HepG2 (cell line): ENCODE measurements around the gene ZNF83. TPM values are rescaled to one million over a fixed set of nuclear protein-coding genes. Genes with fewer than 3 reads are reported as not detected.

Source experiments
- ASH2L ChIP-seq: fragments of 300-600, 200-600 bp; sonication (generic); IDR thresholded peaks from 2 replicates; pipeline ENCODE4 v1.7.0; 2017; ENCODE audit warnings: low read depth, mild to moderate bottlenecking, moderate library complexity, mixed read lengths, low read length; ENCODE audit not compliant: insufficient read length
- CREBL2 ChIP-seq: sonication (generic); formaldehyde crosslinking; IDR thresholded peaks from 2 replicates; pipeline ENCODE4 v1.8.1; 2023; ENCODE audit warnings: missing genetic modification reagents, mild to moderate bottlenecking, borderline replicate concordance
- ETS1 ChIP-seq: sonication (generic); formaldehyde crosslinking; IDR thresholded peaks from 2 replicates; pipeline ENCODE4 v1.4.0; 2020; ENCODE audit warnings: missing genetic modification reagents
- HMGXB4 ChIP-seq, 2 experiments: sonication (generic) in 1 of 2; formaldehyde crosslinking in 1 of 2; IDR thresholded peaks; 2 replicates each; pipeline versions ENCODE4 v1.4.0 to v1.6.1; 2018 to 2020; ENCODE audit warnings: missing genetic modification reagents in 2 of 2, borderline replicate concordance in 1 of 2, low read depth in 1 of 2, mild to moderate bottlenecking in 1 of 2, missing biosample characterization in 1 of 2
- HNF4G ChIP-seq, 2 experiments: sonication (generic) in 1 of 2; formaldehyde crosslinking in 1 of 2; IDR thresholded peaks; 2 replicates each; pipeline versions ENCODE4 v1.4.0 to v1.6.1; 2011 to 2020; ENCODE audit warnings: borderline replicate concordance in 2 of 2, low read depth in 2 of 2, mild to moderate bottlenecking in 2 of 2, low read length in 1 of 2, missing genetic modification reagents in 1 of 2, moderate library complexity in 1 of 2
- ISL2 ChIP-seq: sonication (generic); formaldehyde crosslinking; IDR thresholded peaks from 2 replicates; pipeline ENCODE4 v1.5.0; 2020; ENCODE audit warnings: missing genetic modification reagents
- KLF16 ChIP-seq, 2 experiments: sonication (generic) in 1 of 2; formaldehyde crosslinking in 1 of 2; IDR thresholded peaks; 2 replicates each; pipeline versions ENCODE4 v1.6.1 to v1.8.0; 2016 to 2023; ENCODE audit warnings: missing genetic modification reagents in 2 of 2, missing compliant biosample characterization in 1 of 2
- MIER3 ChIP-seq: IDR thresholded peaks from 2 replicates; pipeline ENCODE4 v1.6.1; 2016; ENCODE audit warnings: missing compliant biosample characterization, borderline replicate concordance
- PBX3 ChIP-seq: sonication (generic); formaldehyde crosslinking; IDR thresholded peaks from 2 replicates; pipeline ENCODE4 v1.8.1; 2023; ENCODE audit warnings: missing genetic modification reagents, inconsistent platforms, borderline replicate concordance
- RFXAP ChIP-seq: sonication (generic); formaldehyde crosslinking; IDR thresholded peaks from 2 replicates; pipeline ENCODE4 v1.4.0; 2020; ENCODE audit warnings: missing genetic modification reagents, borderline replicate concordance
- SMYD3 ChIP-seq: sonication (generic); formaldehyde crosslinking; IDR thresholded peaks from 2 replicates; pipeline ENCODE4 v1.8.1; 2023; ENCODE audit warnings: mild to moderate bottlenecking, missing genetic modification reagents
- TAF1 ChIP-seq: sonication (generic); formaldehyde crosslinking; IDR thresholded peaks from 2 replicates; pipeline ENCODE4 v1.4.0; 2020; ENCODE audit warnings: missing genetic modification reagents
- ZFP36 ChIP-seq: fragments of 150-350 bp; IDR thresholded peaks from 2 replicates; pipeline ENCODE4 v1.6.1; 2018; ENCODE audit warnings: borderline replicate concordance, low read length, low read depth; ENCODE audit not compliant: partially characterized antibody
- ZNF138 ChIP-seq: sonication (generic); formaldehyde crosslinking; IDR thresholded peaks from 2 replicates; pipeline ENCODE4 v1.5.0; 2020; ENCODE audit warnings: mild to moderate bottlenecking, low read depth, missing genetic modification reagents
- ZNF274 ChIP-seq: sonication (generic); formaldehyde crosslinking; IDR thresholded peaks from 2 replicates; pipeline ENCODE4 v1.5.1; 2020; ENCODE audit warnings: mild to moderate bottlenecking, missing genetic modification reagents
- ZNF281 ChIP-seq: sonication (generic); formaldehyde crosslinking; IDR thresholded peaks from 2 replicates; pipeline ENCODE4 v1.4.0; 2020; ENCODE audit warnings: missing genetic modification reagents, borderline replicate concordance
- ZNF333 ChIP-seq: sonication (generic); formaldehyde crosslinking; IDR thresholded peaks from 2 replicates; pipeline ENCODE4 v1.4.0; 2020; ENCODE audit warnings: mild to moderate bottlenecking, missing genetic modification reagents, borderline replicate concordance
- ZNF614 ChIP-seq: IDR thresholded peaks from 2 replicates; pipeline ENCODE4 v1.6.1; 2018; ENCODE audit warnings: missing biosample characterization, missing genetic modification reagents, inconsistent platforms, borderline replicate concordance
- ZNF768 ChIP-seq: sonication (generic); formaldehyde crosslinking; IDR thresholded peaks from 2 replicates; pipeline ENCODE4 v1.4.0; 2020; ENCODE audit warnings: missing genetic modification reagents
- polyA plus RNA-seq, 8 experiments: library from polyadenylated mRNA; depleted of rRNA in 3 of 8; stranded (reverse) in 7 of 8; unstranded in 1 of 8; fragments of >200 nt; fragmentation: Illumina TruSeq in 4 of 8; extraction: Trizol in 4 of 8; gene quantifications; 2 replicates each; pipeline versions ENCODE4 v1.2.1 to v1.2.3, GENCODE V29; 2011 to 2016; ENCODE audit warnings: low read depth in 4 of 8, missing spikeins in 1 of 8, mixed read lengths in 1 of 8; ENCODE audit not compliant: insufficient read depth in 1 of 8
- total RNA-seq, 5 experiments: library from RNA; depleted of rRNA; stranded (reverse); fragments of >200 nt; fragmentation: Illumina TruSeq; extraction: Trizol; gene quantifications; 2 replicates each; pipeline ENCODE4 v1.2.3, GENCODE V29; 2016; ENCODE audit warnings: low read depth in 1 of 5

The ZNF83 gene
- total and polyA plus RNA-seq, 2 of the 13 experiments (the other 11 are each of a cell fraction or from before 2014, with no cell fraction given), result 20.4 to 44.5 TPM

- TF ChIP-seq ZNF768, result no peak
- peak; percentile 42; the same call in 1 of the 2 replicates for TF ChIP-seq TAF1
- no peak for TF ChIP-seq SMYD3 (CRISPR knock-in tag)
- no peak for TF ChIP-seq ZNF281 (CRISPR knock-in tag)
- TF ChIP-seq ASH2L, result peak; percentile 55
- TF ChIP-seq ZFP36, result no peak
- TF ChIP-seq ETS1 (CRISPR knock-in tag), result no peak
- TF ChIP-seq ZNF138, result no peak
- TF ChIP-seq HMGXB4 (CRISPR knock-in tag; IDR thresholded peaks at IDR 0.05; ENCODE audit: borderline replicate concordance in 1 of 2, low read depth in 1 of 2), result 0 out of 4 replicates have a peak, but pooled peaks have one; percentile 28 to 49
- peak in 1 of 2 experiments; percentile 44; a peak in 1 of 4 replicates for TF ChIP-seq KLF16 (CRISPR knock-in tag; IDR thresholded peaks at IDR 0.05)
- no peak for TF ChIP-seq ISL2 (CRISPR knock-in tag)
- no peak for TF ChIP-seq ZNF614 (CRISPR knock-in tag)
- TF ChIP-seq RFXAP (CRISPR knock-in tag), result no peak
- TF ChIP-seq PBX3 (CRISPR knock-in tag), result no peak
- TF ChIP-seq CREBL2 (CRISPR knock-in tag), result no peak
- 0 out of 2 replicates have a peak, but pooled peaks have one; percentile 16 for TF ChIP-seq MIER3 (CRISPR knock-in tag)
- TF ChIP-seq ZNF333, result no peak
- no peak for TF ChIP-seq ZNF274 (CRISPR knock-in tag)
- peak; percentile 66; the same call in 1 of the 2 replicates for TF ChIP-seq HNF4G (IDR thresholded peaks at IDR 0.05; ENCODE audit: borderline replicate concordance, low read depth, low read length)
- TF ChIP-seq HNF4G (CRISPR knock-in tag; IDR thresholded peaks at IDR 0.05; ENCODE audit: borderline replicate concordance, low read depth), result peak; percentile 40; the same call in 1 of the 2 replicates
Observed at GRCh38 chr19:52601025-52601973, 36.9 kb downstream of the ZNF83 start (continued).
